Adrenal gland (tissue), 5 donors: ENCODE data around the gene MICAL3.
"Not testable (repeated sequence)": the region's sequence is repeated elsewhere in the genome, so short reads cannot be mapped to it uniquely, and the experiment has no call there.

Source experiments
- POLR2A ChIP-seq, 2 donors: fragments of 450-650 bp; IDR thresholded peaks; one replicate each; pipeline ENCODE4 v1.6.1; 2017; ENCODE audit warnings: antibody characterized with exemption in 2 of 2, mild to moderate bottlenecking in 2 of 2, moderate library complexity in 1 of 2
- TF ChIP-seq, protein P1 (sequence below), 6 experiments: fragments of 450-650 bp in 4 of 6; fragments of 200-600 bp in 2 of 6; sonication (generic) in 1 of 6; IDR thresholded peaks; 1 replicate in 5 of 6; 2 replicates in 1 of 6; pipeline versions ENCODE4 v1.5.1 to v1.8.0; 2016 to 2021; ENCODE audit warnings: antibody characterized with exemption in 6 of 6, mild to moderate bottlenecking in 2 of 6, moderate library complexity in 1 of 6
- donor health status: DM: no; HTN: no; CAD: no.

DNA sequence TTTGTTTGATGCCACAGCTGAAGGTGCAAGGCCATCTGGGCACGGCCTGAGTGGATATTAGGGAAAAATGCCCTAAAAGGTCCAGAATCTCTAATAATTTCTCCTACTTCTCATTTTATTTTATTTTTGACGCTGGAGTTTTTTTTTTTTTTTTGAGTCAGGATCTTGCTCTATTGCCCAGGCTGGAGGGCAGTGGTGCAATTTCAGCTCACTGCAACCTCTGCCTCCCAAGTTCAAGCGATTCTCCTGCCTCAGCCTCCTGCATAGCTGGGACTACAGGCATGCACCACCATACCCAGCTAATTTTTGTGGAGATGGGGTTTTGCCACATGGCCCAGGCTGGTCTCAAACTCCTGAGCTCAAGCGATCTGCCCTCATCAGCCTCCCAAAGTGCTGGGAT is 1.5 kb upstream of the MICAL3 start:
- TF ChIP-seq, protein P1, sequence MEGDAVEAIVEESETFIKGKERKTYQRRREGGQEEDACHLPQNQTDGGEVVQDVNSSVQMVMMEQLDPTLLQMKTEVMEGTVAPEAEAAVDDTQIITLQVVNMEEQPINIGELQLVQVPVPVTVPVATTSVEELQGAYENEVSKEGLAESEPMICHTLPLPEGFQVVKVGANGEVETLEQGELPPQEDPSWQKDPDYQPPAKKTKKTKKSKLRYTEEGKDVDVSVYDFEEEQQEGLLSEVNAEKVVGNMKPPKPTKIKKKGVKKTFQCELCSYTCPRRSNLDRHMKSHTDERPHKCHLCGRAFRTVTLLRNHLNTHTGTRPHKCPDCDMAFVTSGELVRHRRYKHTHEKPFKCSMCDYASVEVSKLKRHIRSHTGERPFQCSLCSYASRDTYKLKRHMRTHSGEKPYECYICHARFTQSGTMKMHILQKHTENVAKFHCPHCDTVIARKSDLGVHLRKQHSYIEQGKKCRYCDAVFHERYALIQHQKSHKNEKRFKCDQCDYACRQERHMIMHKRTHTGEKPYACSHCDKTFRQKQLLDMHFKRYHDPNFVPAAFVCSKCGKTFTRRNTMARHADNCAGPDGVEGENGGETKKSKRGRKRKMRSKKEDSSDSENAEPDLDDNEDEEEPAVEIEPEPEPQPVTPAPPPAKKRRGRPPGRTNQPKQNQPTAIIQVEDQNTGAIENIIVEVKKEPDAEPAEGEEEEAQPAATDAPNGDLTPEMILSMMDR (IDR thresholded peaks at IDR 0.05) = not testable (repeated sequence)
- not testable (repeated sequence) for TF ChIP-seq POLR2A (IDR thresholded peaks at IDR 0.05)
